ENCODE measurements around the gene CABLES1.

The CABLES1 gene

GRCh38 chr18:23301972-23302371 lies 166.7 kb downstream of the CABLES1 start:
- Histone ChIP-seq H3K4me3 (replicated peaks; ENCODE audit: insufficient read depth, low read length) (no peak overlapping the region), H3K27me3 (ENCODE audit: insufficient read depth, poor library complexity, severe bottlenecking) (no peaks in the 10 kb centered on the region), H3K27ac (replicated peaks) (no peak overlapping the region)
- TF ChIP-seq SPI1 (IDR thresholded peaks at IDR 0.05; ENCODE audit: borderline replicate concordance, low read depth) = no peak
- no peak for DNase-seq (ENCODE audit: low read depth in 1 of 2, low spot score in 1 of 2)

- H3K27me3 ChIP-seq (ENCODE audit: insufficient read depth, poor library complexity, severe bottlenecking) = no peaks in the 10 kb centered on the region
- no peak overlapping the region for H3K27ac ChIP-seq (replicated peaks)
- no peak for DNase-seq (ENCODE audit: low read depth in 1 of 2, low spot score in 1 of 2)
- TF ChIP-seq GABPA (IDR thresholded peaks at IDR 0.05; ENCODE audit: low read depth) = no peak
- no peak for TF ChIP-seq SPI1 (IDR thresholded peaks at IDR 0.05; ENCODE audit: borderline replicate concordance, low read depth)
- no peak for TF ChIP-seq CTCF (IDR thresholded peaks at IDR 0.05; ENCODE audit: insufficient read depth, low read length)
- H3K4me3 ChIP-seq (replicated peaks; ENCODE audit: insufficient read depth, low read length) = no peak overlapping the region
These were observed 167.2 kb downstream of the CABLES1 start for GRCh38 chr18:23302511-23302850.

GRCh38 chr18:23302851-23303527 lies 167.7 kb downstream of the CABLES1 start:
- H3K27ac ChIP-seq (replicated peaks) = no peak overlapping the region
- no peak overlapping the region for H3K4me3 ChIP-seq (replicated peaks; ENCODE audit: insufficient read depth, low read length)
- no peak for DNase-seq (ENCODE audit: low read depth in 1 of 2, low spot score in 1 of 2)
- TF ChIP-seq GABPA (IDR thresholded peaks at IDR 0.05; ENCODE audit: low read depth) (no peak), REST (IDR thresholded peaks at IDR 0.05; ENCODE audit: insufficient replicate concordance, low read depth) (no peak), POLR2AphosphoS5 (IDR thresholded peaks at IDR 0.05; ENCODE audit: low read depth) (no peak)
- no peaks in the 10 kb centered on the region for H3K27me3 ChIP-seq (ENCODE audit: insufficient read depth, poor library complexity, severe bottlenecking)

- no peak for DNase-seq (ENCODE audit: low read depth in 1 of 2, low spot score in 1 of 2)
- Histone ChIP-seq H3K27ac (replicated peaks) (no peak overlapping the region), H3K27me3 (ENCODE audit: insufficient read depth, poor library complexity, severe bottlenecking) (no peaks in the 10 kb centered on the region), H3K4me3 (replicated peaks; ENCODE audit: insufficient read depth, low read length) (no peak overlapping the region)
- TF ChIP-seq GABPA (IDR thresholded peaks at IDR 0.05; ENCODE audit: low read depth) (no peak), POLR2AphosphoS5 (IDR thresholded peaks at IDR 0.05; ENCODE audit: low read depth) (no peak), CTCF (IDR thresholded peaks at IDR 0.05; ENCODE audit: insufficient read depth, low read length) (no peak), SPI1 (IDR thresholded peaks at IDR 0.05; ENCODE audit: borderline replicate concordance, low read depth) (no peak), REST (IDR thresholded peaks at IDR 0.05; ENCODE audit: insufficient replicate concordance, low read depth) (no peak)
These were observed 171.5 kb downstream of the CABLES1 start for GRCh38 chr18:23306822-23307221.

Data from HL-60 (cell line).